ENCODE data around the gene KRTAP3-1. TPM values are rescaled to one million over a fixed set of nuclear protein-coding genes. Genes with fewer than 3 reads are reported as not detected.
"Not testable (repeated sequence)": the region's sequence is repeated elsewhere in the genome, so short reads cannot be mapped to it uniquely, and the experiment has no call there.

Gene KRTAP3-1
- total RNA-seq (not detected), polyA plus RNA-seq (ENCODE audit: insufficient read depth, low read depth, low replicate concordance) (not detected)
- long read RNA-seq, donor 1: 0 reads
- long read RNA-seq, donor 2: 0 reads

- Histone ChIP-seq H3K4me3 (no peak within 1 kb of the TSS), H3K4me1 (no peaks in the 10 kb centered on the region), H3K36me3 (ENCODE audit: low read depth, missing control alignments) (no peaks in the 10 kb centered on the region), H3K27ac (no peak within 1 kb of the TSS), H3K27me3 (no peaks in the 10 kb centered on the region), H3K9me3 (no peaks in the 10 kb centered on the region)
- intact Hi-C loops (cut with DNase I; ENCODE audit: low total_unique reads): no loop called here
- WGBS, 2 donors: 80 to 91% methylated on average over 6 to 8 of the region's 8 CpGs
- no peak for DNase-seq
- TF ChIP-seq POLR2A (IDR thresholded peaks at IDR 0.05): no peak
- TF ChIP-seq, protein P1, sequence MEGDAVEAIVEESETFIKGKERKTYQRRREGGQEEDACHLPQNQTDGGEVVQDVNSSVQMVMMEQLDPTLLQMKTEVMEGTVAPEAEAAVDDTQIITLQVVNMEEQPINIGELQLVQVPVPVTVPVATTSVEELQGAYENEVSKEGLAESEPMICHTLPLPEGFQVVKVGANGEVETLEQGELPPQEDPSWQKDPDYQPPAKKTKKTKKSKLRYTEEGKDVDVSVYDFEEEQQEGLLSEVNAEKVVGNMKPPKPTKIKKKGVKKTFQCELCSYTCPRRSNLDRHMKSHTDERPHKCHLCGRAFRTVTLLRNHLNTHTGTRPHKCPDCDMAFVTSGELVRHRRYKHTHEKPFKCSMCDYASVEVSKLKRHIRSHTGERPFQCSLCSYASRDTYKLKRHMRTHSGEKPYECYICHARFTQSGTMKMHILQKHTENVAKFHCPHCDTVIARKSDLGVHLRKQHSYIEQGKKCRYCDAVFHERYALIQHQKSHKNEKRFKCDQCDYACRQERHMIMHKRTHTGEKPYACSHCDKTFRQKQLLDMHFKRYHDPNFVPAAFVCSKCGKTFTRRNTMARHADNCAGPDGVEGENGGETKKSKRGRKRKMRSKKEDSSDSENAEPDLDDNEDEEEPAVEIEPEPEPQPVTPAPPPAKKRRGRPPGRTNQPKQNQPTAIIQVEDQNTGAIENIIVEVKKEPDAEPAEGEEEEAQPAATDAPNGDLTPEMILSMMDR (IDR thresholded peaks at IDR 0.05): no peak
These were observed at the start of gene KRTAP3-1 for GRCh38 chr17:41008811-41009210. Gene KRTAP3-1, minus strand, starts transcription at chr17:41009128. Its CDS starts 54 bp downstream, at chr17:41009074.

DNA sequence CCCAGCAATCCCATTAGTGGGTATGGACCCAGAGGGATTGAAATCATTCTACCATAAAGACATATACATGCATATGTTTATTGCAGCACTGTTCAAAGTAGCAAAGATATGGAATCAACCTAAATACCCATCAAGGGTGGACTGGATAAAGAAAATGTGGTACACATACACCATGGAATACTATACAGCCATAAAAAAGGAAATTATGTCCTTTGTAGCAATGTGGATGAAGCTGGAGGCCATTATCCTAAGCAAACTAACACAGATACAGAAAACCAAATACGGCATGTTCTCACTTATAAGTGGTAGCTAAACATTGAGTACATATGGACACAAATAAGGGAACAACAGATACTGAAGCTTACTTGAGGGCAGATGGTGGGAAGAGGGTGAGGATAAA, 48.6 kb upstream of the KRTAP3-1 start:
- Histone ChIP-seq H3K4me1 (no peaks in the 10 kb centered on the region), H3K4me3 (no peak overlapping the region), H3K27me3 (no peaks in the 10 kb centered on the region), H3K9me3 (no peaks in the 10 kb centered on the region), H3K27ac (no peak overlapping the region), H3K36me3 (ENCODE audit: low read depth, missing control alignments) (no peaks in the 10 kb centered on the region)
- WGBS, 2 donors: 84 to 97% methylated on average over 1 of the region's 1 CpG
- TF ChIP-seq POLR2A (IDR thresholded peaks at IDR 0.05): no peak
- TF ChIP-seq, protein P1 (IDR thresholded peaks at IDR 0.05): no peak
- DNase-seq: no peak
- intact Hi-C loops (cut with DNase I; ENCODE audit: low total_unique reads): no loop called here

DNA sequence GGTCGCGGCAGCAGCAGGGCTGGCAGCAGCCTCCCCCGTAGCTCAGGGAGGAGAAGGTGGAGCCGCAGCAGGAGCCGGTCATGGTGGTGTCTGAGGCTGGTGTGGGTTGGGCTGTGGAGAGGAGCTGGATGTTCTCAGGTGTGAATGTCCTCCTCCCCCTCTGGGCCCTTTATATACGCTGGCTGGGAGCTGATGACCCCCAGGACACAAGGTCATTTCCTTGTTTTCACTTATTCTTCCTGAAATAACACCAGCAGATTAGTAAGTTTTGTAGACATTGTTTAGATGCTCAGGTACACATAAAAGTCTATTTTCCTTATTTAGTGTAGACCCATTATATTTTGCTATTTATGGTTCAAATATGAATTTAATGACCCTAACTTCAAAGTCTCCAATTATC, 46.2 kb upstream of the KRTAP3-1 start, which contains the start of gene KRTAP2-2:
TSS of gene KRTAP2-2 (minus strand) at position 101 of the 400 bp plus-strand sequence. CDS start at position 82, 19 bp downstream.
- H3K27ac ChIP-seq; H3K9me3 ChIP-seq; H3K27me3 ChIP-seq; intact Hi-C loops (cut with DNase I; ENCODE audit: low total_unique reads); H3K36me3 ChIP-seq (ENCODE audit: low read depth, missing control alignments); H3K4me1 ChIP-seq; DNase-seq; H3K4me3 ChIP-seq: not testable (repeated sequence)
- WGBS, 2 donors: 27 to 34% methylated on average over 1 to 3 of the region's 6 CpGs

- H3K27ac ChIP-seq; H3K4me3 ChIP-seq; intact Hi-C loops (cut with DNase I; ENCODE audit: low total_unique reads); H3K27me3 ChIP-seq; H3K9me3 ChIP-seq; H3K36me3 ChIP-seq (ENCODE audit: low read depth, missing control alignments); DNase-seq; H3K4me1 ChIP-seq: not testable (repeated sequence)
- WGBS, 2 donors: 56 to 77% methylated on average over 2 to 7 of the region's 9 CpGs
These were observed 45.6 kb upstream of the KRTAP3-1 start for GRCh38 chr17:41054556-41054955.

DNA sequence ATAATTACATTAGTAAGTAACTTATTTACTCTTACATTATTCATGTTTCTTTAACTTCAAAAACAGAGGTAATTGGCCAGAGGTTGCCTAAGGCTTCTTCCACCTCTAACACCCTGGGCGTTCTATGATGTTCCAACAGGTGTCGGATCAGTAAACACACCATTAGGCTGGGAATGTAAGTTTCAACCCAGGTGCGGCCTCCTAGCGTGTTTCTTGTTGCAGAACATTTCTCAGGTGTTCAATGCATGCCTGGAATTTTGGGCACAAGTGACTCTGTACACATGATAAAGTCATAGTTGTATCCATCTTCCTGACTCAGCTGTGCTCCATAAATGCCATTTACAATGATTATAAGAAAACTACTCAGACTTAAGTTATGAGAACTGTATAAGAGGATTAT, 45.1 kb upstream of the KRTAP3-1 start:
- intact Hi-C loops (cut with DNase I; ENCODE audit: low total_unique reads): no loop called here
- 90 to 96% methylated on average over 4 of the region's 4 CpGs for WGBS, 2 donors
- Histone ChIP-seq H3K27me3 (no peaks in the 10 kb centered on the region), H3K4me1 (no peaks in the 10 kb centered on the region), H3K27ac (no peak overlapping the region), H3K4me3 (no peak overlapping the region), H3K9me3 (no peaks in the 10 kb centered on the region), H3K36me3 (ENCODE audit: low read depth, missing control alignments) (no peaks in the 10 kb centered on the region)
- TF ChIP-seq, protein P1 (IDR thresholded peaks at IDR 0.05): no peak
- no peak for TF ChIP-seq POLR2A (IDR thresholded peaks at IDR 0.05)
- DNase-seq: no peak

DNA sequence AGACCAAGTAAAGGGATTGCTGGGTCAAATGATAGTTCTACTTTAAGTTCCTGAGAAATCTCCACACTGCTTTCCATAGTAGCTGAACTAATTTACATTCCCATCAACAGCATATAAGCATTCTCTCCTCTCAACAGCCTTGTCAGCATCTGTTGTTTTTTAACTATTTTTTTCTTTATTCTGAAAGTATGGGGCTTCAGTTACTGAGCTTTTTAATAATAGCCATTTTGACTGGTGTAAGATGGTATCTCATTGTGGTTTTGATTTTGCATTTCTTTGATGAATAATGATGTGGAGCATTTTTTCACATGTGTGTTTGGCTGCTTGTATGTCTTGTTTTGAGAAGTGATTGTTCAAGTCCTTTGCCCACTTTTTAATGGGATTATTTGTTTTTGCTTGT, 43.6 kb upstream of the KRTAP3-1 start:
- no peaks in the 10 kb centered on the region for H3K36me3 ChIP-seq (ENCODE audit: low read depth, missing control alignments)
- no peak for DNase-seq
- no peak for TF ChIP-seq POLR2A (IDR thresholded peaks at IDR 0.05)
- TF ChIP-seq, protein P1 (IDR thresholded peaks at IDR 0.05): no peak
- no peak overlapping the region for H3K4me3 ChIP-seq
- intact Hi-C loops (cut with DNase I; ENCODE audit: low total_unique reads): no loop called here
- no peaks in the 10 kb centered on the region for H3K4me1 ChIP-seq
- no peak overlapping the region for H3K27ac ChIP-seq
- H3K9me3 ChIP-seq: no peaks in the 10 kb centered on the region
- H3K27me3 ChIP-seq: no peaks in the 10 kb centered on the region

All from testis (tissue), 5 donors.